Heart right ventricle (tissue), 16 donors: ENCODE measurements around the gene SBF2. TPM values are rescaled to one million over a fixed set of nuclear protein-coding genes. Genes with fewer than 3 reads are reported as not detected.

Experiments
- ATAC-seq, 8 donors: fragments of 200-7000 bp; cut with Tn5 transposase; one replicate each; pipeline ENCODE4 v1.9.1; 2020; ENCODE audit warnings: mild to moderate bottlenecking in 8 of 8, moderate library complexity in 8 of 8, moderate number of reproducible peaks in 1 of 8
- DNase-seq, 2 donors: peaks; one replicate each; pipeline ENCODE4 v3.0.0-alpha.2; 2020
- H3K27ac ChIP-seq, 10 donors: fragments of 200-600 bp; sonication (generic) in 2 of 10; one replicate each; pipeline versions ENCODE4 v1.5.0 to v1.8.0; 2020 to 2022; ENCODE audit warnings: mild to moderate bottlenecking in 3 of 10
- H3K27me3 ChIP-seq, 7 donors: fragments of 200-600 bp; one replicate each; pipeline ENCODE4 v1.8.0; 2021 to 2022; ENCODE audit warnings: mild to moderate bottlenecking in 2 of 7
- H3K36me3 ChIP-seq, 9 donors: fragments of 200-600 bp; sonication (generic) in 1 of 9; one replicate each; pipeline versions ENCODE4 v1.5.0 to v1.8.0; 2020 to 2022; ENCODE audit warnings: mild to moderate bottlenecking in 2 of 9
- H3K4me1 ChIP-seq, 9 donors: fragments of 200-600 bp; sonication (generic) in 1 of 9; one replicate each; pipeline versions ENCODE4 v1.5.0 to v1.8.0; 2020 to 2022; ENCODE audit warnings: mild to moderate bottlenecking in 4 of 9
- H3K4me3 ChIP-seq, 10 donors: fragments of 200-600 bp; sonication (generic) in 2 of 10; one replicate each; pipeline versions ENCODE4 v1.5.0 to v1.8.0; 2020 to 2022; ENCODE audit warnings: mild to moderate bottlenecking in 7 of 10, moderate library complexity in 2 of 10
- H3K9me3 ChIP-seq, 11 donors: fragments of 200-600 bp in 10 of 11; sonication (generic) in 2 of 11; one replicate each; pipeline versions ENCODE4 v1.5.0 to v1.8.0; 2013 to 2022; ENCODE audit warnings: mild to moderate bottlenecking in 2 of 11, control low read depth in 1 of 11, moderate library complexity in 1 of 11
- CTCF ChIP-seq, 9 donors: fragments of 200-600 bp; sonication (generic) in 2 of 9; IDR thresholded peaks; one replicate each; pipeline versions ENCODE4 v1.5.0 to v1.8.0; 2021 to 2022; ENCODE audit warnings: antibody characterized with exemption in 9 of 9, mild to moderate bottlenecking in 5 of 9, moderate library complexity in 1 of 9
- WGBS, 2 donors: extraction: QIAGEN DNeasy Blood & Tissue Kit; methylation state at CpG; one replicate each; pipeline ENCODE4 v1.1.7; 2013; ENCODE audit warnings: inconsistent platforms in 1 of 2; 5-methylcytosine and 5-hydroxymethylcytosine counted together
- intact Hi-C, 10 donors: fragments of 100-400 bp; cut with DNase I; formaldehyde crosslinking; loops; one replicate each; pipeline versions ENCODE4 v1.11.1 to v1.14.2; 2022
- polyA plus RNA-seq, 2 donors: library from polyadenylated mRNA; stranded (reverse); fragments of 200-250 nt; gene quantifications; one replicate each; pipeline ENCODE4 v1.2.3, GENCODE V29; 2013
- total RNA-seq, 10 donors: library from RNA; stranded (reverse); fragmentation: NEBNext Ultra II Directional in 3 of 10; extraction: Animal tissue kit (Norgen Biotek cat#: 25700) in 3 of 10; gene quantifications; one replicate each; pipeline versions ENCODE4 v1.2.1 to v1.2.4, GENCODE V29; 2021 to 2023
- donor health status: Arrhythmogenic right ventricular cardiomyopathy.
- donor health status: ischemic (EF 13 %, LVEDD 7.1; RV severe dilation, severe dysfunction).
- donor health status: healthy with polysubstance abuse.
- donor health status: DM: no; HTN: yes; CAD: no.
- donor health status: DM: no; HTN: no; CAD: no.
- donor health status: ischemic (EF 25% LVEDD 6.9; RV normal size, moderate dysfunction).
- donor health status: ischemic (EF 25% LVEDD 5.7; RV mildly dilated, moderate dysfunction).
- donor health status: healthy.
- donor health status: DM: yes; HTN: yes; CAD: no.
- donor health status: Ischemic cardiomyopathy.
- donor health status: ischemic (EF 35%, LVEDD 5.7; RV mildly dilated, moderate dysfunction).
- donor health status: nonischemic (EF 11% LVEDD 7.7; RV severe dilation, severe dysfunction).
- donor health status: DM: yes; HTN: yes; CAD: no.
- donor health status: PGD.
- donor health status: ischemic (EF 29% LVEDD 5.4; RV normal size, mild dysfunction).
- donor health status: nonischemic (EF 23%, LVEDD 6.1; RV moderate dilation, normal function).

The SBF2 gene
- total and polyA plus RNA-seq, 12 donors = 8.9 to 27.1 (median 21.2) TPM

- Histone ChIP-seq H3K9me3 (peaks cover 0 to 15% (median 7%) of the 10 kb centered on the region in 11 donors), H3K27me3 (no peaks in the 10 kb centered on the region), H3K27ac (peak overlapping the region in 2 of 10 donors; percentile 38 to 40), H3K4me3 (no peak overlapping the region), H3K4me1 (peaks cover 0 to 30% (median 4%) of the 10 kb centered on the region in 9 donors), H3K36me3 (peaks cover 0 to 95% (median 39%) of the 10 kb centered on the region in 9 donors)
- DNase-seq (no peak), ATAC-seq (peak in 5 of 8 donors; percentile 54 to 83 (median 71))
- intact Hi-C loops = no loop called here
- TF ChIP-seq CTCF (IDR thresholded peaks at IDR 0.05) = no peak
- WGBS, 2 donors = 38 to 42% methylated on average over 3 of the region's 3 CpGs
Observed at GRCh38 chr11:9738116-9738515, 555.9 kb downstream of the SBF2 start.

- 91 to 94% methylated on average over 2 of the region's 2 CpGs for WGBS, 2 donors
- H3K36me3 ChIP-seq = peaks cover 0 to 95% (median 44%) of the 10 kb centered on the region in 9 donors
Observed at GRCh38 chr11:9736365-9736764, 557.7 kb downstream of the SBF2 start.

GRCh38 chr11:9735919-9736318 is 558.1 kb downstream of the SBF2 start:
- peaks cover 0 to 94% (median 44%) of the 10 kb centered on the region in 9 donors for H3K36me3 ChIP-seq
- peaks cover 0 to 15% (median 7%) of the 10 kb centered on the region in 11 donors for H3K9me3 ChIP-seq
- WGBS, 2 donors = 97 to 98% methylated on average over 2 of the region's 2 CpGs
- TF ChIP-seq CTCF (IDR thresholded peaks at IDR 0.05) = no peak
- ATAC-seq (no peak), DNase-seq (no peak)
- H3K27me3 ChIP-seq = no peaks in the 10 kb centered on the region
- peaks cover 0 to 30% (median 4%) of the 10 kb centered on the region in 9 donors for H3K4me1 ChIP-seq
- no peak overlapping the region for H3K4me3 ChIP-seq
- intact Hi-C loops = no loop called here
- no peak overlapping the region for H3K27ac ChIP-seq

More at GRCh38 chr11:9736365-9736764, 557.7 kb downstream of the SBF2 start:
- Histone ChIP-seq H3K27me3 (no peaks in the 10 kb centered on the region), H3K4me1 (peaks cover 0 to 30% (median 4%) of the 10 kb centered on the region in 9 donors), H3K9me3 (peaks cover 0 to 15% (median 7%) of the 10 kb centered on the region in 11 donors), H3K27ac (no peak overlapping the region), H3K4me3 (no peak overlapping the region)
- TF ChIP-seq CTCF (IDR thresholded peaks at IDR 0.05) = no peak
- ATAC-seq (no peak), DNase-seq (no peak)
- intact Hi-C loops = no loop called here

GRCh38 chr11:9735236-9735635 is 558.8 kb downstream of the SBF2 start:
- Histone ChIP-seq H3K27ac (no peak overlapping the region), H3K4me1 (peaks cover 0 to 30% (median 4%) of the 10 kb centered on the region in 9 donors), H3K36me3 (peaks cover 0 to 94% (median 38%) of the 10 kb centered on the region in 9 donors), H3K27me3 (no peaks in the 10 kb centered on the region), H3K9me3 (peaks cover 0 to 15% (median 7%) of the 10 kb centered on the region in 11 donors), H3K4me3 (no peak overlapping the region)
- 97 to 98% methylated on average over 3 of the region's 3 CpGs for WGBS, 2 donors
- no peak for TF ChIP-seq CTCF (IDR thresholded peaks at IDR 0.05)
- ATAC-seq = no peak
- DNase-seq = no peak
- intact Hi-C loops = no loop called here
